GM10266 (cell line): Measurements from ENCODE around the gene HYCC2.
"Not testable (repeated sequence)": the region's sequence is repeated elsewhere in the genome, so short reads cannot be mapped to it uniquely, and the experiment has no call there.

Source experiments
- DNase-seq: peaks from one replicate; pipeline ENCODE4 v3.0.0; 2012; ENCODE audit errors: extremely low spot score
- TF ChIP-seq, protein P1 (sequence below): IDR thresholded peaks from 2 replicates; pipeline ENCODE4 v1.5.1; 2012; ENCODE audit warnings: mild to moderate bottlenecking, low read depth; ENCODE audit not compliant: control insufficient read depth, insufficient read depth; ENCODE audit errors: missing control alignments

HYCC2 gene

GRCh38 chr2:201072201-201072530 is 695 bp upstream of the HYCC2 start:
- TF ChIP-seq, protein P1, sequence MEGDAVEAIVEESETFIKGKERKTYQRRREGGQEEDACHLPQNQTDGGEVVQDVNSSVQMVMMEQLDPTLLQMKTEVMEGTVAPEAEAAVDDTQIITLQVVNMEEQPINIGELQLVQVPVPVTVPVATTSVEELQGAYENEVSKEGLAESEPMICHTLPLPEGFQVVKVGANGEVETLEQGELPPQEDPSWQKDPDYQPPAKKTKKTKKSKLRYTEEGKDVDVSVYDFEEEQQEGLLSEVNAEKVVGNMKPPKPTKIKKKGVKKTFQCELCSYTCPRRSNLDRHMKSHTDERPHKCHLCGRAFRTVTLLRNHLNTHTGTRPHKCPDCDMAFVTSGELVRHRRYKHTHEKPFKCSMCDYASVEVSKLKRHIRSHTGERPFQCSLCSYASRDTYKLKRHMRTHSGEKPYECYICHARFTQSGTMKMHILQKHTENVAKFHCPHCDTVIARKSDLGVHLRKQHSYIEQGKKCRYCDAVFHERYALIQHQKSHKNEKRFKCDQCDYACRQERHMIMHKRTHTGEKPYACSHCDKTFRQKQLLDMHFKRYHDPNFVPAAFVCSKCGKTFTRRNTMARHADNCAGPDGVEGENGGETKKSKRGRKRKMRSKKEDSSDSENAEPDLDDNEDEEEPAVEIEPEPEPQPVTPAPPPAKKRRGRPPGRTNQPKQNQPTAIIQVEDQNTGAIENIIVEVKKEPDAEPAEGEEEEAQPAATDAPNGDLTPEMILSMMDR, result no peak
- no peak for DNase-seq

DNA sequence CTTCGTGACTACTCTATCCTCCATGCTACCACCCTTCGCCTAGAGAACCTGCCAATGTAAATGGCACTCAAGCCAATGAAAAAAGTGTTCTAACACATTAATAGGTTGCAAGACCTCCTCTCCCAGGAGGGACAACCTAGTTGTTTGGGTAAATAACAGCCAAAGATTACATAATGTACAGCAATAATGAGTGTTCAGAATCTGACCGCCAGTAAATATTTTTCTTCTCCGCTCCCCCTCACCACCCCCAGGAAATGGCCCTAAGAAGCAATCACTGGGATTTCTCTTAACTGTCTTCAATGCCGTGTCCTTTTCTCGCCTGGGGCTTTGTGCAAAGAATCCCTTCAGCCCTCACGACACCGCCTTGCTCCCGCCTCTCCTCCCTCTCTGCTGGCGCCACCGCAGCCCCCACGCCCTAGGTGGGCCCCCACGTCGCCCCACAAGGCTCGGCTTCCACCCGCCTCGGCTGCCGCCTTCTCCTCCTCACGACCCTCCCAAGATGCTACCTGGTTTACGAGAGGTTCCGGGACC is 458 bp downstream of the HYCC2 start:
- TF ChIP-seq, protein P1, result no peak
- DNase-seq, result no peak

DNA sequence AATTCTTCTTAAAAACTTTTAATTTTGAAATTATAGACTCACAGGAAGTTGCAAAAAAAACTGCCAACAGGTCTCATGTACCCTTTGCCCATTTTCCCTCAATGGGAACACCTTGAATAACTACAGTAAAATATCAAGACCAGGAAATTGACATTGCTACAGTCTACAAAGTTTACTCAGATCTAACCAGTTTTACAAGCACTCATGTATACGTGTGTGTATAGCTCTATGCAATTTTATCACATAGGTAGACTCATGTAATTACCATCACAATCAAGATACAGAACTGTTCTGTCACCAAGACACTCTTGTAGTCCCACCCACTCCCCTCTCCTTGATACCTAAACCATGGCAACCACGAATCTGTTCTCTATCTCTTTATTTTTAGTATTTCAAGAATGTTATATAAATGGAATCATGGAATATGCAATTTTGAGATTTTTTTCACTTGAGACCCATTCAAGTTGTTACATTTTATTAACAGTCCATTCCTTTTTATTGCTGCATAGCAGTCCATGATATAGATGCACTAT is 6.6 kb downstream of the HYCC2 start:
- no peak for DNase-seq
- TF ChIP-seq, protein P1, result no peak

GRCh38 chr2:201063516-201063915 is 8.0 kb downstream of the HYCC2 start:
- DNase-seq, result not testable (repeated sequence)

DNA sequence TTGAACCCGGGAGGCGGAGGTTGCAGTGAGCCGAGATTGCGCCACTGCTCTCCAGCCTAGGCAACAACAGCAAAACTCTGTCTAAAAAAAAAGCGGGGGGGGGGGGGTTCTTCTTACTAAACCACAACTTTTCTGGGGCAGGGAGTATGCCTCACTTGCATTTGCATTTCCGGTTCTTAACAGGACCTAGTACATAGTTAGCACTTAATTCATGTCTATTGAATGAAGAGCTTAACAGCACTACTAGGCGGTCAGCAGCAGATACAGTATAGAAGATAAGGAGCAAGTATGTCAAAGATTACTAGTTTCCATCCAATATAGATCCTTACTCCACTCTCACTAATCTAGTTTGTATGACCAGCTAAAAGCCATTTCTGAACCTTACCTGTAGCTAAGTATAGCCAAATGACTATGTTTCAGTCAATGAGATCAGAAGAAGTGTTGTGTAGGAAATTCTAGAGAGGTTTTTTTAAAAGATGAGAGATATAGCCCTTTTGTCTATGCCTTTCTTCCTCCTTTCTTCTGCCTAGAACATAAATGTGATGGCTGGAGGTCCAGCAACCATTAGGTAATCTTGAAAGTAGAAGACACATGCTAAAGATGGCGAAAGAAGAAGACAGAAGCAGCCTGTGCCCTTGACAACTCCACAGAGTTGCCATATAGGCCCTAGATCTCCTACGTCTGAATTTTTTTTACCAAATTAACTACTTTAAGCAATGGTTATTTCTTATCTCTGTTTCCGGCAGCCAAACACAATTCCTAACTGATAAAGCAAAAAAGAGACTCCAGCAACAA is 11.3 kb downstream of the HYCC2 start:
- no peak for DNase-seq
- TF ChIP-seq, protein P1, result no peak

- no peak for DNase-seq
- TF ChIP-seq, protein P1, result no peak
Measured at GRCh38 chr2:201058914-201059313, 12.6 kb downstream of the HYCC2 start.

DNA sequence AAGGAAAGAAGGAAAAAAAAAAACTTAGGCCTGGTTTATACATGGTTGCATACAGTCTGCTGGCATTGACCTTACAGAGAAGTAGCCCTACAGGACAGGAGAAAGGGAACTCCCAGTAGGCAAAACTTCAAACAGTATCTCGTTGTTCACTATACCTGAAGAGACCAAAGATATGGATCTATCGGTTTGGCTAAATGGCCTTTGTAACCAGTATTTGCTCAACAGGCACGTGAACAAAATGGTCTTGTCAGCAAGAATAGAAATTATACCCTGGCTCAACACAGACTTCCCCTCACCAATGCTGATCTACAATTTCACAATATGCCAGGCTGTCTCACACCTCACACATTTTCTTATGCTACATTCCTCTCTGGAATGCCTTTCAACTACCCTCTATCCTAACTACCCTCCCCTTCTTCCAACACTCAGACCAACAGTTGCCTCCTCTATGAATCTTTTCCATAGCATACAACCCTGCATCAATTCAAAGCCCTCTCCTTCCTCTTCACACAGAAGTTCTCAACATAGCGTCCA is 13.7 kb downstream of the HYCC2 start:
- DNase-seq, result no peak
- TF ChIP-seq, protein P1, result no peak
